Sigmoid colon (tissue), 7 donors: Measurements from ENCODE around the gene SLC35A2. TPM values are rescaled to one million over a fixed set of nuclear protein-coding genes. Genes with fewer than 3 reads are reported as not detected.

Source experiments
- DNase-seq: peaks from one replicate; pipeline ENCODE4 v3.0.0-alpha.2; 2019
- H3K27ac ChIP-seq, 4 donors: fragments of 200-600 bp; sonication (generic); one replicate each; pipeline ENCODE4 v1.5.1; 2016 to 2019; ENCODE audit warnings: mild to moderate bottlenecking in 1 of 4
- H3K27me3 ChIP-seq, 3 donors: fragments of 200-600 bp; sonication (generic); one replicate each; pipeline ENCODE4 v1.5.1; 2019; ENCODE audit warnings: mild to moderate bottlenecking in 1 of 3
- H3K36me3 ChIP-seq, 4 donors: fragments of 200-600 bp; sonication (generic); one replicate each; pipeline ENCODE4 v1.5.1; 2016 to 2019
- H3K4me1 ChIP-seq, 4 donors: fragments of 200-600 bp; sonication (generic); one replicate each; pipeline ENCODE4 v1.5.1; 2017 to 2019
- H3K4me3 ChIP-seq, 4 donors: fragments of 200-600 bp; sonication (generic); one replicate each; pipeline ENCODE4 v1.5.1; 2017 to 2019; ENCODE audit warnings: mild to moderate bottlenecking in 2 of 4, moderate library complexity in 1 of 4
- H3K9me3 ChIP-seq, 4 donors: fragments of 200-600 bp in 3 of 4; sonication (generic) in 3 of 4; one replicate each; pipeline versions ENCODE4 v1.5.1 to v1.6.1; 2013 to 2019
- EP300 ChIP-seq, 4 donors: sonication (generic); formaldehyde crosslinking; IDR thresholded peaks; one replicate each; pipeline ENCODE4 v1.6.1; 2017; ENCODE audit warnings: antibody characterized with exemption in 4 of 4
- POLR2A ChIP-seq, 2 donors: fragments of 450-650 bp; IDR thresholded peaks; one replicate each; pipeline ENCODE4 v1.6.1; 2016; ENCODE audit warnings: antibody characterized with exemption in 2 of 2, mild to moderate bottlenecking in 2 of 2, moderate library complexity in 2 of 2
- POLR2AphosphoS5 ChIP-seq, 4 donors: sonication (generic); formaldehyde crosslinking; IDR thresholded peaks; one replicate each; pipeline ENCODE4 v1.6.1; 2017; ENCODE audit warnings: antibody characterized with exemption in 4 of 4
- WGBS, 2 donors: extraction: QIAGEN DNeasy Blood & Tissue Kit; methylation state at CpG; one replicate each; pipeline ENCODE4 v1.1.7; 2013; 5-methylcytosine and 5-hydroxymethylcytosine counted together
- intact Hi-C: fragments of 100-400 bp; cut with DNase I; formaldehyde crosslinking; loops from one replicate; pipeline ENCODE4 v1.15.1; 2023
- polyA plus RNA-seq, 3 donors: library from polyadenylated mRNA; stranded (reverse); fragments of 200-250 nt; gene quantifications; one replicate each; pipeline ENCODE4 v1.2.3, GENCODE V29; 2013
- total RNA-seq, 4 donors: library from RNA; depleted of rRNA; stranded (reverse); fragments of >200 nt; gene quantifications; one replicate each; pipeline ENCODE4 v1.1.0, GENCODE V29; 2016
- TF ChIP-seq, protein P1 (sequence below), 4 experiments: fragments of 450-650 bp in 3 of 4; fragments of 200-600 bp in 1 of 4; IDR thresholded peaks; one replicate each; pipeline ENCODE4 v1.5.1; 2016 to 2019; ENCODE audit warnings: antibody characterized with exemption in 4 of 4, mild to moderate bottlenecking in 3 of 4, moderate library complexity in 2 of 4
- donor health status: healthy with polysubstance abuse.
- donor health status: Bipolar disorder and iron deficiency.
- donor health status: healthy.

SLC35A2 gene
- total and polyA plus RNA-seq, 7 donors = 5.6 to 43.9 (median 6.4) TPM

DNA sequence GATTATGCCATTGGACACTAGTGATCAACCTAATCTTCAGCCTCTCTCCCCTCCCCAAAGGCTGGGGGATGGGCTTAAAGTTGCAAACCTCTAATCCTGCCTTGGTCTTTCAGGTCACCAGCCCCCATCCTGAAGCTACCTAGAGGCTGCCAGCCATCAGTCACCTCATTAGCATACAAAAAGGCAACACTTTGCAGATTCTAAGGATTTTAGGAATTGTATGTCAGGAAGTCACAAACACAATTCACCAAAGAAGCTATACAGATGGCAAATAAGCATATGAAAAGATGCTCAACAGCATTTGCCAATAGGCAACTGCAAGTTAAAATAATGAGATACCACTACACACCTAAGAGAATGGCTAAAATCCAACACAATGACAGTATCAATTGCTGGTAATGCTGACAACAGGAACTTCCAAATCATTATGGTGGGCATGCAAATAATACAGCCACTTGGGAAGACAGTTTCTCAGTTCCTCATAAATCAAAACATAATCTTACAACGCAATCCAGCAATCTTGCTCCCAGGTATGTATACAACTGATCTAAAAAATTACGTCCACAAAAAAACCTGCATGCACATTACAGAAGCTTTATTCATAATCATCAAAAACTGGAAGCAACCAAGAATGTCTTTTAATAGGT, 16.4 kb upstream of the SLC35A2 start:
- no peaks in the 10 kb centered on the region for H3K4me1 ChIP-seq
- H3K27ac ChIP-seq = no peak overlapping the region
- peaks cover 0 to 47% (median 7%) of the 10 kb centered on the region in 4 donors for H3K36me3 ChIP-seq
- WGBS, 2 donors = 74 to 79% methylated on average over 2 of the region's 2 CpGs
- TF ChIP-seq POLR2A (IDR thresholded peaks at IDR 0.05) = no peak
- TF ChIP-seq POLR2AphosphoS5 (IDR thresholded peaks at IDR 0.05) = no peak
- TF ChIP-seq, protein P1, sequence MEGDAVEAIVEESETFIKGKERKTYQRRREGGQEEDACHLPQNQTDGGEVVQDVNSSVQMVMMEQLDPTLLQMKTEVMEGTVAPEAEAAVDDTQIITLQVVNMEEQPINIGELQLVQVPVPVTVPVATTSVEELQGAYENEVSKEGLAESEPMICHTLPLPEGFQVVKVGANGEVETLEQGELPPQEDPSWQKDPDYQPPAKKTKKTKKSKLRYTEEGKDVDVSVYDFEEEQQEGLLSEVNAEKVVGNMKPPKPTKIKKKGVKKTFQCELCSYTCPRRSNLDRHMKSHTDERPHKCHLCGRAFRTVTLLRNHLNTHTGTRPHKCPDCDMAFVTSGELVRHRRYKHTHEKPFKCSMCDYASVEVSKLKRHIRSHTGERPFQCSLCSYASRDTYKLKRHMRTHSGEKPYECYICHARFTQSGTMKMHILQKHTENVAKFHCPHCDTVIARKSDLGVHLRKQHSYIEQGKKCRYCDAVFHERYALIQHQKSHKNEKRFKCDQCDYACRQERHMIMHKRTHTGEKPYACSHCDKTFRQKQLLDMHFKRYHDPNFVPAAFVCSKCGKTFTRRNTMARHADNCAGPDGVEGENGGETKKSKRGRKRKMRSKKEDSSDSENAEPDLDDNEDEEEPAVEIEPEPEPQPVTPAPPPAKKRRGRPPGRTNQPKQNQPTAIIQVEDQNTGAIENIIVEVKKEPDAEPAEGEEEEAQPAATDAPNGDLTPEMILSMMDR (IDR thresholded peaks at IDR 0.05) = no peak
- TF ChIP-seq EP300 (IDR thresholded peaks at IDR 0.05) = no peak
- intact Hi-C loops = no loop called here
- no peaks in the 10 kb centered on the region for H3K9me3 ChIP-seq
- no peak for DNase-seq
- H3K27me3 ChIP-seq = no peaks in the 10 kb centered on the region
- H3K4me3 ChIP-seq = no peak overlapping the region

GRCh38 chrX:48927123-48927522, 15.7 kb upstream of the SLC35A2 start:
- H3K36me3 ChIP-seq = peaks cover 0 to 47% (median 9%) of the 10 kb centered on the region in 4 donors
- WGBS, 2 donors = 94 to 96% methylated on average over 5 of the region's 5 CpGs
- H3K27me3 ChIP-seq = no peaks in the 10 kb centered on the region
- H3K4me1 ChIP-seq = no peaks in the 10 kb centered on the region
- H3K27ac ChIP-seq = no peak overlapping the region
- no peaks in the 10 kb centered on the region for H3K9me3 ChIP-seq
- no peak for DNase-seq
- no peak overlapping the region for H3K4me3 ChIP-seq
- intact Hi-C loops = no loop called here
- TF ChIP-seq POLR2A (IDR thresholded peaks at IDR 0.05) = no peak
- no peak for TF ChIP-seq POLR2AphosphoS5 (IDR thresholded peaks at IDR 0.05)
- TF ChIP-seq, protein P1 (IDR thresholded peaks at IDR 0.05) = no peak

DNA sequence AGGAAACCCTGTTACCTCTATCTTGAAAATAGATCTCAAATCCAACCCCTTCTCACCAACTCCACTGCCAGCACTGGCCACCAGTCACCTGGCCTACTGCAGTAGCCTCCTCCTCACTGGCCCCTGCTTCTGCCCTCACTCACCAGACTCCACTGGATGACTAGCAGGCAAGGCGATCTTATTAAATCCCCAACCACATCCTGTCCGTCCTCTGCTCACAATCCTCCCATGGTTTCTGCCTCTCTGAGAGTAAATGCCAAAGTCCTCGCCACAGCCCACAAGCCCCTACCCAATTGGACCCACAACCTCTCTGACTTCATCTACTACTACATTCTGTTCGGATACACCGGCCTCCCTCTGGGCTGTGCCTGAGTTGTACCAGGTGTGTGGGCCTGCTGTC, 12.8 kb upstream of the SLC35A2 start:
- Histone ChIP-seq H3K36me3 (peaks cover 0 to 41% (median 9%) of the 10 kb centered on the region in 4 donors), H3K27ac (no peak overlapping the region), H3K27me3 (no peaks in the 10 kb centered on the region), H3K9me3 (no peaks in the 10 kb centered on the region), H3K4me1 (peaks cover 0 to 6% (median 2%) of the 10 kb centered on the region in 4 donors), H3K4me3 (no peak overlapping the region)
- intact Hi-C loops = no loop called here
- WGBS, 2 donors = 80 to 91% methylated on average over 5 of the region's 5 CpGs
- DNase-seq = no peak
- no peak for TF ChIP-seq POLR2AphosphoS5 (IDR thresholded peaks at IDR 0.05)
- no peak for TF ChIP-seq POLR2A (IDR thresholded peaks at IDR 0.05)
- TF ChIP-seq, protein P1 (IDR thresholded peaks at IDR 0.05) = no peak
- no peak for TF ChIP-seq EP300 (IDR thresholded peaks at IDR 0.05)

DNA sequence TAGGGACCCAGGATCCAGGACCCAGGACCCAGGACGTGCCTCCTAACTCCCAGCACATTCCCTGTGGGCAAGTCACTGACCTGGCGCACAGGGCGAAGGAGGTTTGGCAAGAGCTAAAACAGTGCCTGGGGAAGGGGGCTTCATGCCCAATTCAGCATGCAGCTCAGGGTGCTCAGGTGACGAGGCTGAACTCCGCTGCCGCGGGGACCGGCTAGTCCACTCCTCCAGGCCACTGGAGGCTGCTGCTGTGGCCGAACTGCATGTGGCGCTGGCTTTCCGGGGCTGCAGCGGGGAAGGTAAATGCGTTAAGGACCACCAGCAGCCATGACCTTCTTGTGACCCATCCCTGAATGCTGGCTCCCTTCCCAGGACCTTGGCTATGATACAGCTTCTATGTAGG, 12.3 kb upstream of the SLC35A2 start:
- H3K36me3 ChIP-seq = peaks cover 0 to 40% (median 9%) of the 10 kb centered on the region in 4 donors

More for the DNA sequence above, 12.3 kb upstream of the SLC35A2 start:
- no peak overlapping the region for H3K27ac ChIP-seq
- no peak overlapping the region for H3K4me3 ChIP-seq
- 95 to 96% methylated on average over 13 of the region's 13 CpGs for WGBS, 2 donors
- H3K9me3 ChIP-seq = no peaks in the 10 kb centered on the region
- intact Hi-C loops = no loop called here
- H3K27me3 ChIP-seq = no peaks in the 10 kb centered on the region
- DNase-seq = no peak
- TF ChIP-seq, protein P1 (IDR thresholded peaks at IDR 0.05) = no peak
- TF ChIP-seq POLR2AphosphoS5 (IDR thresholded peaks at IDR 0.05) = no peak
- no peak for TF ChIP-seq EP300 (IDR thresholded peaks at IDR 0.05)
- peaks cover 0 to 7% (median 2%) of the 10 kb centered on the region in 4 donors for H3K4me1 ChIP-seq
